Vagina (tissue), 2 donors: ENCODE measurements around the gene IL16. TPM values are rescaled to one million over a fixed set of nuclear protein-coding genes. Genes with fewer than 3 reads are reported as not detected.
A peak's percentile ranks its signal among the peaks of the same experiment; 100 is the strongest.

Source experiments
- DNase-seq, 2 donors: peaks; one replicate each; pipeline ENCODE4 v3.0.0-alpha.2; 2017; ENCODE audit errors: extremely low spot score in 2 of 2
- H3K27ac ChIP-seq: fragments of 200-600 bp; sonication (generic); one replicate; pipeline ENCODE4 v1.5.1; 2019
- H3K27me3 ChIP-seq: fragments of 200-600 bp; sonication (generic); one replicate; pipeline ENCODE4 v1.5.1; 2019
- H3K36me3 ChIP-seq, 2 donors: fragments of 200-600 bp; sonication (generic); one replicate each; pipeline ENCODE4 v1.5.1; 2017 to 2019
- H3K4me1 ChIP-seq: fragments of 200-600 bp; sonication (generic); one replicate; pipeline ENCODE4 v1.5.1; 2019
- H3K4me3 ChIP-seq, 2 donors: fragments of 200-600 bp; sonication (generic); 1 replicate in 1 of 2; 2 replicates in 1 of 2; pipeline ENCODE4 v1.5.1; 2016 to 2019
- H3K9me3 ChIP-seq: fragments of 200-600 bp; sonication (generic); one replicate; pipeline ENCODE4 v1.5.1; 2019
- POLR2A ChIP-seq, 2 donors: fragments of 450-650 bp; IDR thresholded peaks; one replicate each; pipeline ENCODE4 v1.6.1; 2017; ENCODE audit warnings: antibody characterized with exemption in 2 of 2, mild to moderate bottlenecking in 2 of 2, moderate library complexity in 2 of 2
- POLR2AphosphoS5 ChIP-seq, 2 donors: sonication (generic); formaldehyde crosslinking; IDR thresholded peaks; one replicate each; pipeline ENCODE4 v1.9.0; 2017; ENCODE audit warnings: antibody characterized with exemption in 2 of 2, mild to moderate bottlenecking in 2 of 2, low read depth in 1 of 2; ENCODE audit not compliant: insufficient read depth in 1 of 2
- intact Hi-C: fragments of 100-400 bp; cut with DNase I; formaldehyde crosslinking; loops from one replicate; pipeline ENCODE4 v1.15.1; 2023
- total RNA-seq: library from RNA; depleted of rRNA; stranded (reverse); fragments of >200 nt; gene quantifications from one replicate; pipeline ENCODE4 v1.2.3, GENCODE V29; 2016
- TF ChIP-seq, protein P1 (sequence below), 3 experiments: fragments of 450-650 bp in 2 of 3; fragments of 200-600 bp in 1 of 3; sonication (generic) in 1 of 3; IDR thresholded peaks; one replicate each; pipeline ENCODE4 v1.5.1; 2017 to 2019; ENCODE audit warnings: antibody characterized with exemption in 3 of 3, mild to moderate bottlenecking in 2 of 3, moderate library complexity in 2 of 3

Gene IL16
- total RNA-seq, 1 donor from 2014 or later, result 19.9 TPM

DNA sequence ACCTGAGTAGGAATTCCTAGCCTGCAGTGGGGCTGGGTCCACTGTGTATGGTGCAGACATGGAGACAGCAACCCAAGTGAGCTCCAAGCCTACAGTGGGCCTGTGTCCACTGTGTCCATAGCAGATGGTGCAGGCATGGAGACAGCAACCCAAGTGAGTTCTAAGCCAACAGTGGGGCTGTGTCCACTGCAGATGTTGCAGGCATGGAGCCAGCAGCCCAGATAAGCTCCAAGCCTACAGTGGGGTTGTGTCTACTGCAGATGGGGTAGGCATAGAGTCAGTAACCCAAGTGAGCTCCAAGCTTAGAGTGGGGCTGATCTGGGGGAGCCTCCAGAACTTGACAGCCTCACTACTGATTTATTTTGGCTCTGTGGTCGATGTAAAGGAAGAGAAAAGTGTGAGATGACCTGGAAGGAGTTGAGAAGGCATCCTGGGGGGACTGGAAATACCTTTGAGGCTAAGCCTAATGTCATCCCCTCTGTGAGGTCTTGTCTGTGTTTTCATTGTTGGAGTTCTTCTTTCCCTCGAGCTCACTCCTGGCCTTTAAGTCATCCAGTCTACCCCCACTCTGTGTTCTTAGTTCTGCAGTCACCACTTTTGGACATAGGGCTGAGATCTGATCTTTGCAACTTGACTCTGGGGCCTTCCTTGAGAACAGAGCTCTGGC is 22.4 kb upstream of the IL16 start:
- intact Hi-C loops, result no loop called here
- H3K9me3 ChIP-seq, result no peaks in the 10 kb centered on the region
- H3K27ac ChIP-seq, result no peak overlapping the region
- TF ChIP-seq POLR2AphosphoS5 (IDR thresholded peaks at IDR 0.05; ENCODE audit: insufficient read depth in 1 of 2, low read depth in 1 of 2), result no peak
- TF ChIP-seq POLR2A (IDR thresholded peaks at IDR 0.05), result no peak
- TF ChIP-seq, protein P1, sequence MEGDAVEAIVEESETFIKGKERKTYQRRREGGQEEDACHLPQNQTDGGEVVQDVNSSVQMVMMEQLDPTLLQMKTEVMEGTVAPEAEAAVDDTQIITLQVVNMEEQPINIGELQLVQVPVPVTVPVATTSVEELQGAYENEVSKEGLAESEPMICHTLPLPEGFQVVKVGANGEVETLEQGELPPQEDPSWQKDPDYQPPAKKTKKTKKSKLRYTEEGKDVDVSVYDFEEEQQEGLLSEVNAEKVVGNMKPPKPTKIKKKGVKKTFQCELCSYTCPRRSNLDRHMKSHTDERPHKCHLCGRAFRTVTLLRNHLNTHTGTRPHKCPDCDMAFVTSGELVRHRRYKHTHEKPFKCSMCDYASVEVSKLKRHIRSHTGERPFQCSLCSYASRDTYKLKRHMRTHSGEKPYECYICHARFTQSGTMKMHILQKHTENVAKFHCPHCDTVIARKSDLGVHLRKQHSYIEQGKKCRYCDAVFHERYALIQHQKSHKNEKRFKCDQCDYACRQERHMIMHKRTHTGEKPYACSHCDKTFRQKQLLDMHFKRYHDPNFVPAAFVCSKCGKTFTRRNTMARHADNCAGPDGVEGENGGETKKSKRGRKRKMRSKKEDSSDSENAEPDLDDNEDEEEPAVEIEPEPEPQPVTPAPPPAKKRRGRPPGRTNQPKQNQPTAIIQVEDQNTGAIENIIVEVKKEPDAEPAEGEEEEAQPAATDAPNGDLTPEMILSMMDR (IDR thresholded peaks at IDR 0.05), result no peak
- peaks cover 11% of the 10 kb centered on the region for H3K4me1 ChIP-seq
- no peaks in the 10 kb centered on the region for H3K27me3 ChIP-seq
- no peaks in the 10 kb centered on the region for H3K36me3 ChIP-seq
- DNase-seq, result no peak
- no peak overlapping the region for H3K4me3 ChIP-seq

DNA sequence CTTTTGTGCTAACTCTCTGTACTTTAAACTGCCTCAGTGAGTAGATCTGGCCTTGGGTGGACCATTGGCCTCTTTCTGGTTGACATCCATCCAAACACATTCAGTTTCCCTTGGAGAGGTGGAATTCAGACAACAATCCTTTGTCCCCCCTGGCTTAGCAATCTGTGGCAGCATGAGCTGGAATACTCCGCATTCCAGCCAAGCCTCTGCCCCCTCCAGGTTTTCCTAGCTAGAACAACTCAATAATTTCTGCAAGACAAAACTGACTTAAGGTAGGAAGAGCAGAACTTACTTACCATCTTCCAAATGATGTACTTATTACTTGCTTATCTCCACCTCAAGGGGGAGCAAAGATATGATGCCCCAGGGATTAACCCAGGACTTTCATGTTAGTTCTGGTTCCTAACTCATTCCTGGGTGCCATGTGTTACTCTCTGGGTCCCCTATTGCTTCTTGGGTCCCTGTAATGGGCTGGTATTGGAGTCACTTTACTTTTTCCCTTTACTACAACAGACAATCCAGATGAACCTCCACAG is 21.8 kb upstream of the IL16 start:
- no peak for TF ChIP-seq POLR2A (IDR thresholded peaks at IDR 0.05)
- Histone ChIP-seq H3K27me3 (no peaks in the 10 kb centered on the region), H3K4me1 (peaks cover 11% of the 10 kb centered on the region), H3K4me3 (no peak overlapping the region), H3K9me3 (no peaks in the 10 kb centered on the region), H3K36me3 (no peaks in the 10 kb centered on the region), H3K27ac (no peak overlapping the region)
- intact Hi-C loops, result no loop called here
- no peak for DNase-seq

DNA sequence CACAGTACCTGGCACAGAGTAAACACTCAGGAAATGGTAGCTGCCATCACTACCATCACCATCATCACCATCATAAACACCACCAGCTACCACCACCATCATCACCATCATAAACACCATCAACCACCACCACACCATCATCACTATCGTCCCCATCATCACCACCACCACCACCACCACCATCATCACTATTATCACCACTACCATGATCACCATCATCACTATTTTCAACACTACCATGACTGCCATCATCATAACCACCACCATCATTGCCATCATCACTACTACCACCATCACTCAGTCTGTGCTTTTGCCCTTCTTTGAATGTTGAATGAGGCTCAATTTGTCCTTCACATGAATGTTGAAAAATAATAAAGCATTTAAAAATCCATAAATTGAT is 21.2 kb upstream of the IL16 start:
- TF ChIP-seq POLR2A (IDR thresholded peaks at IDR 0.05), result no peak
- TF ChIP-seq, protein P1 (IDR thresholded peaks at IDR 0.05), result no peak
- no peak for TF ChIP-seq POLR2AphosphoS5 (IDR thresholded peaks at IDR 0.05; ENCODE audit: insufficient read depth in 1 of 2, low read depth in 1 of 2)
- H3K36me3 ChIP-seq, result no peaks in the 10 kb centered on the region
- H3K9me3 ChIP-seq, result no peaks in the 10 kb centered on the region
- H3K27ac ChIP-seq, result no peak overlapping the region
- no peaks in the 10 kb centered on the region for H3K27me3 ChIP-seq
- DNase-seq, result no peak
- intact Hi-C loops, result no loop called here
- H3K4me1 ChIP-seq, result peaks cover 11% of the 10 kb centered on the region
- no peak overlapping the region for H3K4me3 ChIP-seq

- no peak overlapping the region for H3K4me3 ChIP-seq
- H3K27ac ChIP-seq, result peak overlapping the region; percentile 60
- H3K9me3 ChIP-seq, result no peaks in the 10 kb centered on the region
- H3K4me1 ChIP-seq, result peaks cover 17% of the 10 kb centered on the region
- peak in 1 of 2 donors; percentile 91 for DNase-seq
- no peaks in the 10 kb centered on the region for H3K36me3 ChIP-seq
- TF ChIP-seq, protein P1 (IDR thresholded peaks at IDR 0.05), result no peak
- TF ChIP-seq POLR2A (IDR thresholded peaks at IDR 0.05) (no peak), POLR2AphosphoS5 (IDR thresholded peaks at IDR 0.05; ENCODE audit: insufficient read depth in 1 of 2, low read depth in 1 of 2) (no peak)
- H3K27me3 ChIP-seq, result no peaks in the 10 kb centered on the region
- intact Hi-C loops, result no loop called here
Observed at GRCh38 chr15:81176291-81176893, 20.3 kb upstream of the IL16 start.

DNA sequence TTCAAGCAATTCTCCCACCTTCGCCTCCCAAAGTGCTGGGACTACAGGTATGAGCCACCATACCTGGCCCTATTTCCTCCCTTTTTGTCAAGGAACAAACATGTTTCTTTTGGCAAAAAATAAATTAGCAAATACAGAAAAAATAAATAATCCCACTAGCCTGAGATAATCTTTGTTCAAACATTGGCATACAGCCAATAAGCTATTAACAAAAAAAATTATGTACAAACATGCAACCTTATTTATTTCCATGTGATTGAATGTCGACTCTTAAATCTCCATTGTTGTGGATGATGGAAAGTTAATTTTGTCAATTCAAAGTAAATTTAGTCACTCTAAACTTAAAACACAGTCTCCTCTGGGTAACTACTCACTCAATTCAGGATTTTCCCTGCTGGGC is 18.3 kb upstream of the IL16 start:
- no peaks in the 10 kb centered on the region for H3K27me3 ChIP-seq
- no peaks in the 10 kb centered on the region for H3K36me3 ChIP-seq
- H3K27ac ChIP-seq, result no peak overlapping the region
- intact Hi-C loops, result no loop called here
- DNase-seq, result no peak
- H3K4me1 ChIP-seq, result peaks cover 24% of the 10 kb centered on the region
- no peak overlapping the region for H3K4me3 ChIP-seq
- TF ChIP-seq, protein P1 (IDR thresholded peaks at IDR 0.05), result no peak
- TF ChIP-seq POLR2AphosphoS5 (IDR thresholded peaks at IDR 0.05; ENCODE audit: insufficient read depth in 1 of 2, low read depth in 1 of 2) (no peak), POLR2A (IDR thresholded peaks at IDR 0.05) (no peak)
- no peaks in the 10 kb centered on the region for H3K9me3 ChIP-seq
